Thoracic aorta (tissue), 2 donors: Measurements from ENCODE around the gene C10orf62. TPM values are rescaled to one million over a fixed set of nuclear protein-coding genes. Genes with fewer than 3 reads are reported as not detected.
A peak's percentile ranks its signal among the peaks of the same experiment; 100 is the strongest.

Source experiments
- ATAC-seq: fragments of 150-250 bp; one replicate; pipeline ENCODE4 v1.8.0; 2017; ENCODE audit warnings: low read depth; ENCODE audit not compliant: insufficient number of reproducible peaks, low FRiP score
- DNase-seq: peaks from one replicate; pipeline ENCODE4 v3.0.0-alpha.2; 2020; ENCODE audit warnings: low spot score
- H3K27ac ChIP-seq, 2 donors: fragments of 200-600 bp; sonication (generic); 1 replicate in 1 of 2; 2 replicates in 1 of 2; pipeline ENCODE4 v1.5.1; 2016; ENCODE audit warnings: mild to moderate bottlenecking in 2 of 2, moderate library complexity in 2 of 2
- H3K27me3 ChIP-seq: fragments of 200-600 bp; sonication (generic); replicated peaks from 2 replicates; pipeline ENCODE4 v1.6.0; 2016; ENCODE audit warnings: mild to moderate bottlenecking; ENCODE audit not compliant: insufficient read depth
- H3K36me3 ChIP-seq: fragments of 200-600 bp; sonication (generic); one replicate; pipeline ENCODE4 v1.5.1; 2016
- H3K4me1 ChIP-seq, 2 donors: fragments of 200-600 bp; sonication (generic); 1 replicate in 1 of 2; 2 replicates in 1 of 2; pipeline versions ENCODE4 v1.5.1 to v1.6.0; 2016; ENCODE audit warnings: low read depth in 2 of 2, mild to moderate bottlenecking in 1 of 2; ENCODE audit not compliant: control insufficient read depth in 1 of 2
- H3K4me3 ChIP-seq: fragments of 200-600 bp; sonication (generic); 2 replicates; pipeline ENCODE4 v1.5.1; 2016; ENCODE audit warnings: mild to moderate bottlenecking
- H3K9me3 ChIP-seq: fragments of 200-600 bp; sonication (generic); 2 replicates; pipeline ENCODE4 v1.5.1; 2016
- CTCF ChIP-seq: fragments of 200-600 bp; sonication (generic); IDR thresholded peaks from one replicate; pipeline ENCODE4 v1.5.1; 2019; ENCODE audit warnings: antibody characterized with exemption
- total RNA-seq, 2 donors: library from RNA; depleted of rRNA; stranded (reverse); fragments of >200 nt; gene quantifications; one replicate each; pipeline versions ENCODE4 v1.1.0 to v1.2.3, GENCODE V29; 2016

Gene C10orf62
- total RNA-seq, 2 donors from 2014 or later = 1.2 TPM; not detected in 1

- no peak for TF ChIP-seq CTCF
- H3K36me3 ChIP-seq = peaks cover 15% of the 10 kb centered on the region
- DNase-seq (no peak), ATAC-seq (no peak)
- no peaks in the 10 kb centered on the region for H3K9me3 ChIP-seq
- H3K27me3 ChIP-seq = no peaks in the 10 kb centered on the region
- no peak overlapping the region for H3K27ac ChIP-seq
- H3K4me1 ChIP-seq = peaks cover 15 to 26% of the 10 kb centered on the region in 2 donors
- no peak overlapping the region for H3K4me3 ChIP-seq
These were observed 18.6 kb upstream of the C10orf62 start for GRCh38 chr10:97570789-97571471.

GRCh38 chr10:97571622-97572021, 17.9 kb upstream of the C10orf62 start:
- Histone ChIP-seq H3K9me3 (no peaks in the 10 kb centered on the region), H3K27ac (no peak overlapping the region), H3K4me1 (peaks cover 15 to 26% of the 10 kb centered on the region in 2 donors), H3K27me3 (no peaks in the 10 kb centered on the region), H3K4me3 (no peak overlapping the region), H3K36me3 (peaks cover 15% of the 10 kb centered on the region)
- no peak for TF ChIP-seq CTCF
- ATAC-seq = no peak
- DNase-seq = no peak

- H3K36me3 ChIP-seq = peaks cover 15% of the 10 kb centered on the region
- H3K9me3 ChIP-seq = no peaks in the 10 kb centered on the region
- TF ChIP-seq CTCF = peak; percentile 87
- no peak within 1 kb of the TSS for H3K27ac ChIP-seq
- ATAC-seq (peak; percentile 58), DNase-seq (peak; percentile 36)
- no peaks in the 10 kb centered on the region for H3K27me3 ChIP-seq
- H3K4me3 ChIP-seq = no peak within 1 kb of the TSS
- peaks cover 15 to 26% of the 10 kb centered on the region in 2 donors for H3K4me1 ChIP-seq
These were observed 17.1 kb upstream of the C10orf62 start, which contains the start of gene ANKRD2 for GRCh38 chr10:97572214-97572989. Gene ANKRD2 (plus strand): TSS chr10:97572779. CDS start chr10:97572789, 10 bp downstream.

GRCh38 chr10:97573021-97573420, 16.5 kb upstream of the C10orf62 start:
- Histone ChIP-seq H3K9me3 (no peaks in the 10 kb centered on the region), H3K4me3 (no peak overlapping the region), H3K27ac (no peak overlapping the region), H3K36me3 (peaks cover 15% of the 10 kb centered on the region), H3K4me1 (peaks cover 15 to 26% of the 10 kb centered on the region in 2 donors), H3K27me3 (no peaks in the 10 kb centered on the region)
- DNase-seq (no peak), ATAC-seq (no peak)
- TF ChIP-seq CTCF = no peak

- peak overlapping the region in 1 of 2 donors; percentile 40 for H3K27ac ChIP-seq
These were observed 15.8 kb upstream of the C10orf62 start for GRCh38 chr10:97573672-97574071.

More at GRCh38 chr10:97573672-97574071, 15.8 kb upstream of the C10orf62 start:
- H3K36me3 ChIP-seq = peaks cover 15% of the 10 kb centered on the region
- no peaks in the 10 kb centered on the region for H3K27me3 ChIP-seq
- TF ChIP-seq CTCF = no peak
- peaks cover 15 to 26% of the 10 kb centered on the region in 2 donors for H3K4me1 ChIP-seq
- H3K4me3 ChIP-seq = no peak overlapping the region
- ATAC-seq (no peak), DNase-seq (no peak)
- no peaks in the 10 kb centered on the region for H3K9me3 ChIP-seq
